Psoas muscle (tissue), 8 donors: ENCODE data around the gene ETV6. TPM values are rescaled to one million over a fixed set of nuclear protein-coding genes. Genes with fewer than 3 reads are reported as not detected.
A peak's percentile ranks its signal among the peaks of the same experiment; 100 is the strongest.

Experiments used
- ATAC-seq, 4 donors: fragments of 200-7000 bp; cut with Tn5 transposase; one replicate each; pipeline ENCODE4 v1.9.1; 2020; ENCODE audit warnings: moderate library complexity in 3 of 4, mild to moderate bottlenecking in 2 of 4
- DNase-seq, 2 donors: peaks; one replicate each; pipeline ENCODE4 v3.0.0-alpha.2; 2020
- H3K27ac ChIP-seq: fragments of 200-600 bp; one replicate; pipeline ENCODE4 v1.8.0; 2022
- H3K27me3 ChIP-seq, 3 donors: fragments of 200-600 bp in 1 of 3; one replicate each; pipeline versions ENCODE4 v1.6.1 to v1.8.0; 2013 to 2022; ENCODE audit warnings: low read length in 2 of 3, mild to moderate bottlenecking in 2 of 3, moderate library complexity in 1 of 3; ENCODE audit not compliant: insufficient read depth in 3 of 3
- H3K36me3 ChIP-seq, 2 donors: fragments of 200-600 bp in 1 of 2; one replicate each; pipeline versions ENCODE4 v1.6.1 to v1.8.0; 2013 to 2022; ENCODE audit warnings: low read depth in 1 of 2, mild to moderate bottlenecking in 1 of 2, moderate library complexity in 1 of 2; ENCODE audit not compliant: insufficient read depth in 1 of 2
- H3K4me1 ChIP-seq: fragments of 200-600 bp; one replicate; pipeline ENCODE4 v1.8.0; 2022
- H3K4me3 ChIP-seq: fragments of 200-600 bp; one replicate; pipeline ENCODE4 v1.8.0; 2022; ENCODE audit warnings: mild to moderate bottlenecking
- H3K9me3 ChIP-seq: fragments of 200-600 bp; one replicate; pipeline ENCODE4 v1.8.0; 2022
- WGBS, 3 donors: extraction: QIAGEN DNeasy Blood & Tissue Kit; methylation state at CpG; one replicate each; pipeline versions ENCODE4 v1.1.6 to v1.1.7; 2013; 5-methylcytosine and 5-hydroxymethylcytosine counted together
- intact Hi-C, 2 donors: fragments of 100-400 bp; cut with DNase I; formaldehyde crosslinking; loops; one replicate each; pipeline versions ENCODE4 v1.11.0 to v1.14.2; 2022
- polyA plus RNA-seq, 3 donors: library from polyadenylated mRNA; stranded (reverse); fragments of 200-250 nt; gene quantifications; one replicate each; pipeline ENCODE4 v1.2.3, GENCODE V29; 2013
- total RNA-seq, 4 donors: library from RNA; stranded (reverse); fragmentation: NEBNext Ultra II Directional in 2 of 4; extraction: Animal tissue kit (Norgen Biotek cat#: 25700) in 2 of 4; gene quantifications; one replicate each; pipeline versions ENCODE4 v1.2.1 to v1.2.4, GENCODE V29; 2021 to 2023
- TF ChIP-seq, protein P1 (sequence below): fragments of 200-600 bp; IDR thresholded peaks from one replicate; pipeline ENCODE4 v1.8.0; 2022; ENCODE audit warnings: antibody characterized with exemption
- donor health status: healthy with polysubstance abuse.
- donor health status: DM: no; HTN: no; CAD: no; lungs with moderate emphysema.
- donor health status: Bipolar disorder and iron deficiency.
- donor health status: healthy.
- donor health status: DM: yes; HTN: yes; CAD: no.
- donor health status: DM: no; HTN: no; CAD: no.
- donor health status: DM: no; HTN: no; CAD: no.
- donor health status: DM: yes; HTN: yes; CAD: no.

Gene ETV6
- total and polyA plus RNA-seq, 7 donors = 2.8 to 22.9 (median 4.9) TPM

DNA sequence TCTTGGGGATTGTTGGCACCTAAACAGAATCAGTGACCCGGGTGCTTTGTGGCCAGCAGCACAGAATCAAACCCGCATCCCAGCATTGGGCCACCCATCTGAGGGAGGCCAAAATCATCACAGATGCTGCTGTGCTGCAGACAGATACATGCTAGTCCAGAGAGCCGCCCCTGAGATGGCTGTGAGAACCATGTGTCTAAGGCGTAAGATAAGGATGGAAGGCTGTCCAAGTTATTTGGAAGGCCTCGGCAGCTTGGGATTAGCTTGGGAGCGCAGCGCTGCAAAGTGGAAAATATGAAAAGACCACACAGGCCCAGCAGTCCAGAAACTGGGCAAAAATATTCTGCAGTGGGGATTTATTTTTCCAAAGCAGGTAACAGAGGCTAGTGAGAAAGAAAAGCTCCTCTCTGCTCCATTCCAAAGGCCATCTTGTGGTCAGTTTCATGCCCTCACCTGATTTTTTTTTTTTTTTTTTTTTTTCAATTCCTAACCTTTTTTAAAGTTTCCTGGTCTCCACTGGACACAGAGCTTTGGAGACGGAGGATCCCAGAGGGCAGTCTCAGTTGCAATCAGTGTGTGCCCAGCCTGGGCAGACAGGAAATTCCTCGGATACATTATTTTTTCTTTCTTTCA lies 242.4 kb downstream of the ETV6 start:
- 54 to 60% (median 57%) methylated on average over 9 of the region's 9 CpGs for WGBS, 3 donors
- ATAC-seq = peak in 1 of 4 donors; percentile 40
- no peak overlapping the region for H3K4me3 ChIP-seq
- H3K9me3 ChIP-seq = no peaks in the 10 kb centered on the region
- H3K36me3 ChIP-seq = peaks cover 2 to 24% of the 10 kb centered on the region in 2 donors
- H3K27ac ChIP-seq = no peak overlapping the region
- H3K4me1 ChIP-seq = peaks cover 4% of the 10 kb centered on the region
- TF ChIP-seq, protein P1, sequence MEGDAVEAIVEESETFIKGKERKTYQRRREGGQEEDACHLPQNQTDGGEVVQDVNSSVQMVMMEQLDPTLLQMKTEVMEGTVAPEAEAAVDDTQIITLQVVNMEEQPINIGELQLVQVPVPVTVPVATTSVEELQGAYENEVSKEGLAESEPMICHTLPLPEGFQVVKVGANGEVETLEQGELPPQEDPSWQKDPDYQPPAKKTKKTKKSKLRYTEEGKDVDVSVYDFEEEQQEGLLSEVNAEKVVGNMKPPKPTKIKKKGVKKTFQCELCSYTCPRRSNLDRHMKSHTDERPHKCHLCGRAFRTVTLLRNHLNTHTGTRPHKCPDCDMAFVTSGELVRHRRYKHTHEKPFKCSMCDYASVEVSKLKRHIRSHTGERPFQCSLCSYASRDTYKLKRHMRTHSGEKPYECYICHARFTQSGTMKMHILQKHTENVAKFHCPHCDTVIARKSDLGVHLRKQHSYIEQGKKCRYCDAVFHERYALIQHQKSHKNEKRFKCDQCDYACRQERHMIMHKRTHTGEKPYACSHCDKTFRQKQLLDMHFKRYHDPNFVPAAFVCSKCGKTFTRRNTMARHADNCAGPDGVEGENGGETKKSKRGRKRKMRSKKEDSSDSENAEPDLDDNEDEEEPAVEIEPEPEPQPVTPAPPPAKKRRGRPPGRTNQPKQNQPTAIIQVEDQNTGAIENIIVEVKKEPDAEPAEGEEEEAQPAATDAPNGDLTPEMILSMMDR = peak; percentile 31
- no peak for DNase-seq
- intact Hi-C loops = loop anchor here (5.0 to 10.0 kb wide), 2 partner anchors 307 to 310 kb away; no protein-coding TSS in a partner anchor
- no peaks in the 10 kb centered on the region for H3K27me3 ChIP-seq

- TF ChIP-seq, protein P1 = no peak
- DNase-seq (no peak), ATAC-seq (no peak)
- intact Hi-C loops = loop anchor here (5.0 to 10.0 kb wide), 2 partner anchors 309 to 312 kb away; no protein-coding TSS in a partner anchor
- no peak overlapping the region for H3K27ac ChIP-seq
- no peaks in the 10 kb centered on the region for H3K27me3 ChIP-seq
- no peak overlapping the region for H3K4me3 ChIP-seq
- H3K36me3 ChIP-seq = peaks cover 0 to 14% of the 10 kb centered on the region in 2 donors
- WGBS, 3 donors = 88 to 98% (median 91%) methylated on average over 4 of the region's 4 CpGs
- peaks cover 4% of the 10 kb centered on the region for H3K4me1 ChIP-seq
- H3K9me3 ChIP-seq = no peaks in the 10 kb centered on the region
Measured at GRCh38 chr12:11893998-11894397, 244.5 kb downstream of the ETV6 start.

- no peak overlapping the region for H3K4me3 ChIP-seq
- TF ChIP-seq, protein P1 = no peak
Measured at GRCh38 chr12:11894890-11895289, 245.4 kb downstream of the ETV6 start.

DNA sequence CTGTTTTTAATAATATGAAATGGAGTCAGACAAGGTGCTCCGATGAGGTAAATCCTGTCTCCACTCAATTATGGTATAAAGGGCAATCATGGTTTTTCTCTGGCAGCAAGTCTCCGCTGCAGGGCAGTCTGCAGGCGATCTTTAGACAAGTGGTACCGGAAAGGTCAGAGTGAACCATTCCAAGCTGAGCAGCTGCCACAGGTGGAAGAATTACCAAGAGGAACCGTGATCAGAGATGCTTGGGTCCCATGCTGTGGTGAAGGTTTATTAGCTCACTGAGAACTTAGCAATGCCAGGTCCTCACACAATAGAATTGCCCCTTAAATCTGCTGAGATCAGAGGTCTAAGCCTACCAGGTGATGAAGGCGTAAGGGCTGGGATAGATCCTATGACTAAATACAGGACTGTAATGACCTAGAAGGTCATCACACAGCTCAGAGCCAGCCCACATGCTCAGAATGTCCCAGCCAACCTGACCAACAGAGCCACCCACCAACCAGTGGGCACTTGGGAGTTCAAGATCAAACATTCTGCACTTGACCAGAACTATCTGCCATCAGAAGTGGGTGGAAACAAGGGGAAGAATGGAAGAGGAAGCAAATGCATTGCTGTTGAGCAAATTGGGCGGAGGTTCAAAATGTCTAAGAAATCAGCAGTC lies 246.1 kb downstream of the ETV6 start:
- Histone ChIP-seq H3K36me3 (peaks cover 0 to 8% of the 10 kb centered on the region in 2 donors), H3K4me1 (peaks cover 4% of the 10 kb centered on the region), H3K27ac (no peak overlapping the region), H3K27me3 (no peaks in the 10 kb centered on the region), H3K4me3 (no peak overlapping the region), H3K9me3 (no peaks in the 10 kb centered on the region)
- intact Hi-C loops = loop anchor here in 1 of 2 donors (10.0 kb wide), 1 partner anchor 311 kb away; no protein-coding TSS in a partner anchor
- WGBS, 3 donors = 56 to 76% (median 61%) methylated on average over 7 of the region's 7 CpGs
- TF ChIP-seq, protein P1 = no peak
- ATAC-seq = no peak
- DNase-seq = no peak

More at GRCh38 chr12:11894890-11895289, 245.4 kb downstream of the ETV6 start:
- 67 to 77% (median 72%) methylated on average over 4 of the region's 4 CpGs for WGBS, 3 donors
- peaks cover 4% of the 10 kb centered on the region for H3K4me1 ChIP-seq
- peaks cover 0 to 14% of the 10 kb centered on the region in 2 donors for H3K36me3 ChIP-seq
- ATAC-seq (no peak), DNase-seq (no peak)
- H3K27ac ChIP-seq = no peak overlapping the region
- intact Hi-C loops = loop anchor here (5.0 to 10.0 kb wide), 2 partner anchors 310 to 313 kb away; no protein-coding TSS in a partner anchor
- no peaks in the 10 kb centered on the region for H3K27me3 ChIP-seq
- H3K9me3 ChIP-seq = no peaks in the 10 kb centered on the region
